NCI-H1694 treated with DMSO at 0.1 percent for 48 hours (cell line): ENCODE measurements around the gene LY86.

Source experiments
- DNase-seq: peaks from one replicate; lab custom pipeline; 2025; lab: John Stamatoyannopoulos, UW

Gene LY86

DNA sequence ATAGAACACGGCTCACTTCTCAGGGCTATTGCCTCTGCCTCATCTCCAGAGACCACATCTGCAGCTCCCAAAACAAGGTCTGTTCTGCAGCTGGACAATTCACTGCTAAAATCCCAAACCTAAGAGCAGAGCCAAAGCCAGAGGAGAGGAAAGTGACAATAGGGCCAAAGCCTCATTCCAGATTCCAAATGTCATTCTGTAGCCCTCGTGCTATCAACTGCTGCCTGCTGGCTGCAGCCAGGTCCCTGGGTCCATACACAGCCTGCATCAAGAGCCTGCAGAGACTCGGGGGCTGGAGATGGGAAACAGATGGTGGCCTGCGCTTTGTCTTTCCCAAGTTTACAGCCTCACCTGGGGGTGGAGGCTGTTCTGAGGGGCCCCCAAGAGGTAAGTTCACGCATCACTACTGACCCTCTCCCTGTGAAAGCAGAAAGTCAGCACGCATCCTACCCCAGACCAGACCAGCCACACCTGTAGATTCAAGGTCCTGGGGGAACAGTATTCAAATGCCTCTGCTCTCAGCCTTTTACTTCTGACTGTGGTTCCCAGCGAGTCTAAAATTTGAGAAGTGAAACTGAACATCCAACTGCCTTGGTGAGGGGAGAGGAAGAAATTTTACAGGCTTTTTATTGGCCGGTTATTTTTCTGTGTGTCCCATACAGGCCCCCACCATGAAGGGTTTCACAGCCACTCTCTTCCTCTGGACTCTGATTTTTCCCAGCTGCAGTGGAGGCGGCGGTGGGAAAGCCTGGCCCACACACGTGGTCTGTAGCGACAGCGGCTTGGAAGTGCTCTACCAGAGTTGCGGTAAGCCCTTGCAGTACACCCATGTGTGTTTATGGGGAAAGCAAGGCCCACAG lies at the start of gene LY86:
LY86 (plus strand) TSS at position 657 of the 860 bp plus-strand sequence; CDS start at position 672, 15 bp downstream.
- DNase-seq, result no peak

DNA sequence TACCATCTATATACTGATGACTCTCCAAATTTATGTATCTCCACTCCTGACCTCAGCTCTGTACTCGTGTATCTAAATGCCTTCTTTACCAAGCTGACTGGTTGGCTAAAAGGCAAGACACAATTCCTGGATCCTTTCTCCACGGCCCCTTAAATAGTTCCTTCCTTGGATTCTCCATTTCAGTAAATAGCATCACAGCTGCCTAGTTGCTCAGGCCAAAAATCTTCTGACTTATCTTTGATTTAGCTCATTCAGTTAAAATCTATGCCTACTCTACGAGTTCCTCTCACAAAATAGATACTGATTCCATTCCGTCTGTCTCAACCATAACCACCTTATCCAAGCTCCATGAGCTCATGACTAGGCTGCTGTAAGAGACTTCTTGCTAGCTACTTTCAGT lies 49.5 kb upstream of the LY86 start:
- no peak for DNase-seq

DNA sequence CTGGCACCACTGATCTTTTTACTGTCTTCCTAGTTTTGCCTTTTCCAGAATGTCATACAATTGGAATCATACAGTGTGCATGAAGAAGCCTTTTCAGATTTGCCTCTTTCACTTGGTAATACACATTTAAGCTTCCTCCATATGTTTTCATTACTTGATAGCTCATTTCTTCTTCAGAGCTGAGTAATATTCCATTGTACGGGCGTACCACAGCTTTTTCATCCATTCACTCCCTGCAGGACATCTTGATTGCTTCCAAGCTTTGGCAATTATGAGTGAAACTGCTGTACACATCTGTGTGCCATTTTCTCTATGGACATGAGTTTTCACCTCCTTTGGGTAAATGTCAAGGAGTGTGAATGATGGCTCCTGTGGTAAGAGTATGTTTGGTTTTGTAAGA lies 46.2 kb upstream of the LY86 start:
- no peak for DNase-seq

DNA sequence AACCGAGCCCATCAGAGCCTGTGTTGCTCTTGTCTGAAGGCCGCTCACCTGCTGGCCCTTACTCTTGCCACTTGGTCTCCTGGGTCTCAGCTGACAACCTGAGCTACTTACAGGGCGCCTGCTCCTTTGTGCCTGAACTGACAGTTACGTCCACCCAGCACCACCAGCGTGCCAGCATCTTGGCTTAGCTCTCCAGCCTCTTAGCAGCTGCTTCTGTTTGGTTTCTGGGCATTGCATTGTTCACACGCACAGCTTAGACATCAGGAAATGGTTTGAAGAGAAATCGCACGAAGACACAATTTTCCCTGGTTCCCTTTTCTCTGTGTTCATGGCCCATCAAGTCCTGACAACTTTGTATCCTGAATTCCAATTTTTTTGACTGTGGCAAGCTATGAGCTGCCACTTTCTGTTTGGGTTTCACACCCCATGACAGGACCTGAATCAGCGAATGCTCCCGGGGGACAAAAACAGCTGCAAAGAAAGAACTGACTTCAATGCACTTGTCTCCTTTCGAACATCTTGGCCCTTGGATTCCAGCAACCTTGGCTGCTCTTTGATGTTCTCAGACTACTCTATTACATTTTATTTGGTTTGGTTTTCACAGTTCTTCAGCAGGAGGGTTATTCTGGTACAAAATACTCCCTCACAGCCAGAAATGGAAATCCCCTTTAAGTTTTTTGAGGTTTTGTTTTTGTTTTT lies 45.2 kb upstream of the LY86 start:
- no peak for DNase-seq

DNA sequence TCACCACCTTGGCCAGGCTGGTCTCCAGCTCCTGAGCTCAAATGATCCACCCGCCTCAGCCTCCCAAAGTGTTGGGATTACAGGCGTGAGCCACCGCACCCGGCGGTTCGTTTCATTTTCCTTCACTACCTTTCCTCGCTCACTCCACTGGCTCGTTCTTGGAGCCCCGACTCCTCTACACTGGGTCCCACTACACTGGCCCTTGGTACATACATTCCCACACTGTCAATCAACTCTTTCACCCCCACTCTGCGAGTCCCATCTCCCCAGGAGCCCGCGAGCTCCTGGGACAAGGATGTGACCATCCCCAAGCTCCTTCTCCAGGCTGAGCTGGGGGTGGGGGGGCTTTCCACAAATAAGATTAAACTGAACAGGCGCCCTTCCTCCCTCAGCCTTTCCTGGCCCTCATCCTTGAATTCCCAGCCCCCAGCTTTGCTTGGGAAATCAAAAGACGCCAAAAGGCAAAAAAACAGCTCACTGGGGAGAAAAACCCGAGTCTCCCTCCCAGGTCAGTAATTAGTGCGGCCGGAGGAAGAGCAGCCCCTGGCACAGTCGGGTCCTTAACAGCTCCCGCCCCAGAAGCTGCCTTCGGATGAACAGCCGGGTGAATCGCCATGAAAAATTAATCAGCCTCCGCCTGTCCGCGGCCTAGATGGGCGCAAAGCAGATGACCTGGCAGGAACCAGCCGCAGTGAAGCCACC lies 42.8 kb upstream of the LY86 start:
- DNase-seq, result no peak

DNA sequence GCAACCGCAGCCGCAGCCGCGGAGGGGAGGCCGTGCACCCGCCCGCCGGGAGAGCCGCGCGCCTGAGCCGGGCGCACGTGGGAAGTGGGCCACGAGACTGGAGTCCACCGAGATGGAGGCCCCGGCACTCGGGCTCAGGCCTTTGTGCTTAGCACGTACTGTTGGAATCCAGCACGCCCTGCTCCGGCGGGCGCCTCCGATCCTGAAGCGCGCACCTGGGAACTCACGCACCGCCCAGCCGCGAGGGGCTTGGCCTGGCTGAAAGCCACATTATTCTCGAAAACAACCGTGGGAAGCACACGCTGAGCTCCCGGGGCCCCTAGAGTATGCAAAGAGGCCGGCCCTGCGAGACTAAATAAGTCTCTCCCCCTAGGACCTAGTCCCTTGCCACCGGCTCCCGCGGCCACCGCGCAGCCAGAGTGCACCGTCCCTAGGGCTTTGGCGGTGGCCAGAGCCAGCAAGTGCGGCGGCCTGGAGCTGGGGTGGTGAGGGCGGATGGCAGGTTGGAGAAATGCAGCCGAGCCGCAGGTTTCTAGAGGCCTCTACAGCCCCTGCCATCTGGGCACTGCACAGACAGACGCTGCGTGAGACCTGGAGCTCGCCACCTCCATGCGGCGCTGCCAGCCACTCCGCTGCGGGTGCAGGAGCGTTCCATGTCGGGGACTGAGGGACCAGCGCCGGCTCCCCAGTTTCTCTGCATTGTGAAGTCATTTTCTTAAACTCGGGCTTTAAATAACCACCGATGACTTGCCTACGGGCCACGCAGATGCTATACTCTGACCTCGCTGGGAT lies 42.0 kb upstream of the LY86 start:
- DNase-seq, result no peak

DNA sequence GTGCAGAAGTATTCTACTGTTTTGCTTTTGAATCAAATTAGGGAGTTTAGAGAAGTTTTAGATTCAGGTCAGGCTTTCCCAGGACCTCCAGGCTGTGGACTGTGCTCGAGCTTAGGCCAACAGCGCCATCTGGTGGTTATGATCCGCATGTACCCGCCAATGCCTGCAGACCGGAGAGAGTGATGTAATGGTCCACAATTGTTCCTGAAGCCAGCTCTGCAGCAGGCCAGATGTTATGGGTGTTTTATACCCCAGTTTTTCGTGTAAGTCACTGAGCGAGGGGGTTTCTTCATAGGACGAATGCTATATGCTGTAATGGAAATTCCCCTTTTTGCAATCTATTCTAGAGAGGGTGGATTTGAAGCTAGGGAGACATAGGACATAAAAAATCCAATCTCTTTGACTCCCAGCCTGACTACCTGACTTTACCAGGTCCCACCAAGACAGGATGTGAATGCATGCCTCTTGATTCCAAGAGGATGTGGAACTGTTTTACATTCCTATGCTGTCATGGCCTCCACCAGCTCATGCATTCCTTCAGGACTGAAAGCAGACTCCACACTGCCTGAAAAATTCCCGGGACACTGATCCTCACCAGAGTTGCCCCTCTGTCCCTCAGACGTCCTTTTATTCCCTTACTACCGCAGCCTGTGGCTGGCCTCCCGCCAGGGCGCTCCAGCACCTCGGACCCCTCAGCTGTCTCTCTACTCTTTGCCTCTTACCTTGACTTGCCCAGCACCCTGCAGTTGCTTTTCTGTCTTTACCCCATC lies 41.2 kb upstream of the LY86 start:
- DNase-seq, result peak; percentile 86

DNA sequence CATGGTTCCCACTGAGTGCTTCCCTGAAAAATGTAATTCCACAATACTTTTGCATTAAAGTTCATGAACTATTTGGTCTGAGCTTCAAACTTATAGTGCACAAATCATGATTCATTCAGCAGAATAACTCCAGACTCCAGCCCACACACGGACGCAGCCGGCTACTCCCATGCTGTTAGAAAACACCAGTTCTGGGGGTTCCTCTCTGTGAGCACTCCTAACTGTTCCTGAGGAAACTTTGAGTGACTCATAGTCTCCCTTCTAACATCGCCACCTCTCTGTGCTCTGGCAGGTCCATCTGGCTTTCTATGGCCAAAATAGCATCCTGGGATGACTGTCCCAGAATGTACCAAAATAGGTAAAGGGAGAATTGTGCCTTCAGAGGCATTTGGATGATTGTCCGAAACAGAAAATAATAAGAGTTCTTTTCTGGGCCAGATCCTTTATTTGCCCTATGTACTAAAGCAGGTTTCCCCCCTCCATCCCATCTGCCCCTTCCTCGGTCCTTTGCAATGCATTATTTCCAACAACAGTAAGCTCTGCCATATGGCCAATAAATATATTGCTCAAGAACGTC lies 32.3 kb upstream of the LY86 start:
- DNase-seq, result peak; percentile 88

DNA sequence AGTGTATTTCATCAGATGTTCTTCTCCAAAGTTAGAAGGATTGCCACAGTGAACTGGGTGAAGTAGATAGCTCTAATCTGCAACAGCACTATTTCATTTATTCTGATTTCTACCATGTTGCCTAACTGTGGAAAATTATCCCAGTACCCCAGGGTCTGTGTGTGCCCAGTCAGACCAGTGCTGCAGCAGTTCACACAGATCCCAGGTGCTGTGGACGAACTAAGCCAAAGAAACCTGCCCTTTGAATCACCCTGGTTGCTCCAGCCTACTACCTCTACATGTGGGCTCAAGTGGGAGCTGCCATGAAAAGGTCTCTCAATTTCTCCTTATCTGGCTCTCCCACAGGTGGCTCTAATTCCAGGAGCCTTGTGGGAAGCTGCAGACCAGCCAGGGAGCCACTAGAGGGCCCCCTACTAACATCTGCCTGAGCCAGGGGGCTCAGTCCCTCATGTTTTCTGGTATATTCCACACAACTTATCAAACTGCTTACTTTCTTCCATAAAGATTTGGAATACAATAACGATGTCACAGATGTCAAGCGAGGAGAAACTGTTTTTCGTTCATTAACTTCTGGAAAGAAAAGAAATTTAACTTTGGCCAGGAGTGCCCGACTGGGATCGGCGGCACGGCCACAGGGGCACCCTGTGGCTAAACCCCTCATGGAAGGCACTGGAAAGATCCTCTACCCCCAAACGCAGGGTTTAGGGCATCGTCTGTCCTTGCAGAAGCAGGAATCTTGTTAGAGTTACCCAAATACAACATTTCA lies 31.6 kb upstream of the LY86 start:
- peak; percentile 91 for DNase-seq

DNA sequence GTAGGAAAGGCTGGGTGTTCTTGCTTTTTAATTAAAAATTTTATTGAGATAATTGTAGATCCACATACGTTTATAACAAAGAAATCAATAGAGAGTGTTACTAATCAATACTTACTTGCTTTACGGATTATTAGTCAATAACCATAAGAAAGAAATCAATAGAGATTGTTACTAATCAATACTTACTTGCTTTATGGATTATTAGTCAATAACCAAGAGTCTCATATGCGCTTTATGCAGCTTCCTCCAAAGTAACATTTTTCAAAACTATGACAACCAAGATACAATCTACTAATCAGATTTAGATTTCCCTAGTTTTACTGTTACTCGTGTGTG lies 31.0 kb upstream of the LY86 start:
- DNase-seq, result no peak

DNA sequence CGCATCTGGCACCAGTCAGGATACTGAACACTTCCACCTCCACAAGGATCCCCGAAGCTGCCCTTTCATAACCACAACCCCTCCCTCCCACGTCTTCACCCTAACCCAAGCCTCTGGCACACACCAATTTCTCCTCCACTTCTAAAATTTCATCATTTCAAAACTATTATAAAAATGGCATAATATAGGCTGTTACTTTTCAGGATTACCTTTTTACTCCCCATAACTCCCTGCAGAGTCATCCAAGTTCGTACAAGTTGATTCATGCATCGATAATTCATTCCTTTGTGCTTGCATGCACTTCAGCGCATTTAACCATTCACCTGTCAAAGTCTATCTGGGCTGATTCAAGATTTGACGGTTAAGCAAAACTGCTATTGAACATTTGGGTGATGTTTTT lies 30.6 kb upstream of the LY86 start:
- no peak for DNase-seq

DNA sequence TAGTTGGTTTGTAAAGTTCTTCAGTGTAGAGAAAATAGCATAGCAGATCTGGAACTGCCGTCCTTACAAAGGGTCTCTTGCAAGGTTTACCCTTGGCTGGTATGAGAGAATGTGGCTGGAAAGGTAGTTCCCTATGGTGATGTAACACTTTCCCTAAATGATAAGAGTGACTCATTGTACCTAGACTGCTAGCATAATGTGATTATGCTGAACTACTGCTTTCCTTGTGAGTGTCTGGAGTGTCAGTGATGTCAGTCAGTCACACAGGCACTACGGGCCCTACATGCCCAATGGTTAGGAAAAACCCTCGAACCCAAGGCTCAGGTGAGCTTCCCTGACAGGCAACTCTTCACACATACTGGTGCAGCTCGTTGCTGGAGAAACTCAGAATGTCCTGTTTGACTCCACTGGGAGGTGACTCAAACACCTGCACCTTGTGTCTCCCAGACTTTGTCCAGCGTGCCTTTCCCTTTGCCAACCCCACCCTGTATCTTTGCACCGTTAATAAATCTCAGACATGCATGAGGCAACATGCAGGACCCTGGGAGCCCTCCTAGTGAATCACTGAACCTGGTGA lies 28.4 kb upstream of the LY86 start:
- no peak for DNase-seq

DNA sequence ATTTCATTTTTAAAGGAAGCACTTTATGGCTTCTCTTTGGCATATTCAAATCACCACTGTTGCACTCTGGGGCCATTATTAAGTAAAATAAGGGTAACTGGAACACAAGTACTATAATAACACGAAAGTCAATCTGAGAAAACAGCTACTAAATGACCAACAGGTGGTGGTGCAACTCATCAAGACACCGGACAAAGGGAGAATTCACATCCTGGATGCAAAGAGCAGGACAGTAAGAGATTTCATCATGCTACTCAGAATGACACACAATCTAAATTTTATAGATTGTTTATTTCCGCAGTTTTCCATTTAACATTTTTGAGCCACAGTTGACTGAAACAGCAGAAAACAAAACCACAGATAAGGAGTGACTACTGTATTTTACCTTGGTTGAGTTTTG lies 27.6 kb upstream of the LY86 start:
- no peak for DNase-seq

DNA sequence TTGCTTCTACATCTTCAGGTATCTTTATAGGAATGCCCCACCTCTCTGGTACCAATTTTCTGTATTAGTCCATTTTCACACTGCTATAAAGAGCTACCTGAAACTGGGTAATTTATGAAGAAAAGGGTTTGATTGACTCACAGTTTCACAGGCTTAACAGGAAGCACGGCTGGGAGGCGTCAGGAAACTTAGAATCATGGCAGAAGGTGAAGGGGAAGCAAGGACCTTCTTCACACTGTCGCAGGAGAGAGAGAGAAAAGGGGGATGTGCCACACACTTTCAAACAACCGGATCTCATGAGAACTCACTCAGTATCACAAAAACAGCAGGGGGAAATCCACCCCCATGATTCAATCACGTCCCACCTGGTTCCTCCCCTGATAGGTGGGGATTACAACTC lies 24.4 kb upstream of the LY86 start:
- DNase-seq, result no peak

DNA sequence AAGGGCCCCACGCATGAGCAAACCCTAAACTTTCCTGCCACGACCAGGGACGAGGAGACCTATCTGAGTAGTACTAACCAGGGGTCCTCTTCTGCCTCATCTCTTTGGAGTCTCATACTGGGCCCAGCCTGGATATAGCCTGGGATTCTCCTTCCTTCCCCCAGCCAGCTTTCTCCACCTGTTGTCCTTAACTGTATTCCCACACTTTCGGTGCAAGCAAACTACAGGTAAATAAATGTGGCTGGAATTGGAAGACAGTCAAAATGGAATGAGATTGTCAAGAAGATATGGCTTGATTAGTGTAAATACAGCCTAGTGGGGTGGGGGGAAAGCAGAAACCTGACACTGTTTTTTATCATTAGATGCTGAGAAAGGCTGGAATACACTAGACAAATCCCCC lies 23.5 kb upstream of the LY86 start:
- DNase-seq, result no peak

DNA sequence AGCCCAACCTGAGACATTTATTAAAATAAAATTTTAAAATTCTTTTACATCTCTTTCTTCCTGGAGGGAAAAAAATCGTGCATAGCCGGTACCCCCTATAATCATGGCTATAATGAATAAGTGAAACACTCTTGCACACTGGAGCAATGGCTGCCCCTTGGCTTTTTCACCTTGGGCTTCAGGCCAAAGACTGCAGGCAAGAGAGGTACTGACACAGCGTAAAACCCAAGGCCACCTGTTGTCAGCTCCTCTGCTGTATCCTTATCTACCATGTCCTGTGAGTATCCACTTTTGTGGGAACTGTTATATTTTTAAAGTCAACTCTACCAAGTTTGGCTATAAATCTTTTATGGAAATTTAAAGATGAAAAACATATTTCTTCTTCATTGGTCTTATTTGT lies 23.0 kb upstream of the LY86 start:
- DNase-seq, result no peak

DNA sequence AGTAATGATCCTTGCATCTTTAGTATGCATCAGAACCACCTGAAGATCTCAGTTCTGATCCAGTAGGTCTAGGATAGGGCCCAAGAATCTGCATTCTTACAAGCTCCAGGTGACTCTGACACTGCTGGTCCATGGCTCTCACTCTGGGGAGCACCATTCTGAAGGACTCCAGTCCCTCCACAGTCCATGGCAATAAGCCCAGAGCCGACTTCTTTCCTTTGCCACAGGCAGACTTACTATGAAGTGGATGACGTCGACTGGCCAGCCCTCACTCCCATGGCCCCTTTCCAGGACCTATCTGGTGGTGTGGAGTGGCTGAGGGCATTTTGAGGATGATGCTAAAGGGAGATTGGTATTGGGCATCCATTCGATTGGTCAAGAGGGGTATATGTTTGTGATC lies 21.8 kb upstream of the LY86 start:
- DNase-seq, result no peak

DNA sequence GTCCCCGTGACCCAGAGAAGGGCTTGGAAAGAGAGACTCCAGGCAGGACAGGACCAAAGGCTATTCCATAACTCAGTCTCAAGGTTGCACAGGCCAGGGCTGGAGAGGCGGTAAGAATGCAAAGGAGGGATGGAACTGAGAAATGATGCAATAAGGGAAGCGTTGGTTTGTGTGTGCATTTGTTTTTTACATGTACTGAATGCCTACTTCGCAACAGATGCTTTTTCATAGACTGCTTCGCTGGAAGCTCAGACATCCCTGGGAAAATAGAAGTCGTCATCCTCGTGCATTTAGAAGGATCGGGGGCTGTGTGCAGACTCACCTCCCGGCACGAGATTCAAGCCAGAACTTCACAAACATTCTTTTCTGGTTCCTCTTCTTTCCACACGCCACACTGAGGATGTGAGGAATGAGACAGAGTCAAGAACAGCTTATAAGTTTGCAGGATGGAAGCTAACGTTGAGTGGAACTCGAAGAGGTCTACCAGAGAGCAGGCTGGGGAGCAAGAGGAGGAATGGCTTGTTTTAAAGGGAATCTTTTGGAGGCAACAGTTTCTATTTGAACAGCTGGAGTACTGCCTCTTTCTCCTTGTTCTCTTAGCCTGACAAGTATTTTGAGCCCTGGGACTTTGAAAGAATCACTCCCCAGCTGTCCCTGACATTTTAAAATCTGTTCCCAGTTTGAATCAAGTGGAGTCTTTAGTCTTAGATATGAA lies 19.3 kb upstream of the LY86 start:
- DNase-seq, result no peak

DNA sequence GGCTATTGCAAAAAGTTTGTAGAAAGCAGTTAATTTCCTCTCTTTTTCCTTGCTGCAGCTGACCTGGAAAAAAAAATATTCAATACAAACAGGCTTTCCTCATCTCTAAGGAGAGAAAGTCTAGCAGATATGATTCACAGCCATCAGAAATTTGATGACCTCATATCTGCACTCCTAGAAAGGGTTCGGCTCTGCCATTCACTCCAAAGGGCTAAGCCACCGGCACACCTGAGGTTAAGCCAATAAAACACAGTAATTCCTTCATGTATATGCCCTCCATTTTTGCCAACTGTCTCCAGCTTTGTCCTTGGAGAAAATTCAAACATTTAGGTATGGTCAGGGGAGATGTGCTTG lies 18.7 kb upstream of the LY86 start:
- no peak for DNase-seq
